Measurements from ENCODE around the gene OR6C75.
"Not testable (repeated sequence)": the region's sequence is repeated elsewhere in the genome, so short reads cannot be mapped to it uniquely, and the experiment has no call there.

The OR6C75 gene

DNA sequence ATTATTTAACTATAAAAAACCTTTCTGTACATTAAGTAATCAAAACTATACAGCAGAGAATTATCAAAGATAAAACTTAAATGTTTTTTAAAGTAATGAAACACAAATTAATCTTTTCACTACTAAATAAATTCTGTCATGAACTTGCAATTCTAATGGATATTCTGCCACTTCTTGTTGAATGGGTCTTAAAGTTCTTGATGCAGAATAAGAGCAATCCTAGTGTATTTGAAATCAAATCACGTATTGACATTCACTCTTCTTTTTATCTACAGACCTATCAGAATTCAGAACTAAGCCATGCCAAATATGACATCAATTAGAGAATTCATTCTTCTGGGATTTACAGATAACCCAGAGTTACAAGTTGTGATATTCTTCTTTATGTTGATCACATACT lies 37.5 kb downstream of the OR6C75 start, which contains the start of gene OR6C65:
TSS of gene OR6C65 (plus strand) at position 301 of the 400 bp plus-strand sequence. CDS start at position 301, 0 bp downstream.
- Histone ChIP-seq H3K27ac (ENCODE audit: low read length) (no peak within 1 kb of the TSS), H3K27me3 (ENCODE audit: control insufficient read depth, insufficient read depth, low read length) (no peaks in the 10 kb centered on the region), H3K9ac (ENCODE audit: low read length) (no peak within 1 kb of the TSS), H3K4me3 (ENCODE audit: low read length) (no peak within 1 kb of the TSS), H3K36me3 (ENCODE audit: control insufficient read depth, low read depth, low read length) (no peaks in the 10 kb centered on the region), H3K4me1 (ENCODE audit: control insufficient read depth, low read depth, low read length) (no peaks in the 10 kb centered on the region), H3K9me3 (ENCODE audit: control insufficient read depth, low read depth, low read length) (no peaks in the 10 kb centered on the region)

DNA sequence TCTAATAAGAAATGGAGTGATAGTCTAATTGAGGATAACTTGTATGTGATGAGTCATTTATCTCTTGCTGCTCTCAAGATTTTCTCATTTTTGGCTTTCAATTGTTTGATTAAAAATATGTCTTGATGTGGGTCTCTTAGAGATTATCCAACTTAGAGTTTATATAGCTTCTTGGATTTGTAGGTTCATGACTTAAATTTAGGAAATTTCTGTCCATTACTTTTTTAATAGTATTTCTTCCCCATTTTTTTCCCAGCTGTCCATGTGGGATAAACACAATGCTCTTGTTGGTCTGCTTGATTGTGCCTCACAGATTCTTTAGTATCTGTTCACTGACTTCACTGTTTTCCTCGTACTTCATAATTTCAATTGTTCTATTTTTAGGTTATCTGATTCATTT lies 45.1 kb downstream of the OR6C75 start:
- Histone ChIP-seq H3K4me1 (ENCODE audit: control insufficient read depth, low read depth, low read length) (no peaks in the 10 kb centered on the region), H3K9me3 (ENCODE audit: control insufficient read depth, low read depth, low read length) (no peaks in the 10 kb centered on the region), H3K9ac (ENCODE audit: low read length) (no peak overlapping the region), H3K27ac (ENCODE audit: low read length) (no peak overlapping the region), H3K27me3 (ENCODE audit: control insufficient read depth, insufficient read depth, low read length) (no peaks in the 10 kb centered on the region), H3K4me3 (ENCODE audit: low read length) (no peak overlapping the region), H3K36me3 (ENCODE audit: control insufficient read depth, low read depth, low read length) (no peaks in the 10 kb centered on the region)

DNA sequence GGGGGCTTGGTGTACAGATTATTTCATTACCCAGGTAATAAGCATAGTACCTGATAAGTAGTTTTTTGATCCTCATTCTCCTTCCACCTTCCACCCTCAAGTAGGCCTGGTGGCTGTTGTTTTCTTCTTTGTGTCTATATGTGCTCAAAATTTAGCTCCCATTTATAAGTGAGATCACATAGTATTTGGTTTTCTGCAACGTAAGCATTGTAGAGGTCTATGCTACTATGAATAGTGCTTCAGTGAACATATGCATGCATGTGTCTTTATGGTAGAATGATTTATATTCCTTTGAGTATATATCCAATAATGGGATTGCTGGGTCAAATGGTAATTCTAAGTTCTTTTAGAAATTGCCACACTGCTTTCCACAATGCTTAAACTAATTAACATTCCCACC lies 46.4 kb downstream of the OR6C75 start:
- H3K36me3 ChIP-seq (ENCODE audit: control insufficient read depth, low read depth, low read length); H3K9ac ChIP-seq (ENCODE audit: low read length); H3K4me1 ChIP-seq (ENCODE audit: control insufficient read depth, low read depth, low read length); H3K27me3 ChIP-seq (ENCODE audit: control insufficient read depth, insufficient read depth, low read length); H3K27ac ChIP-seq (ENCODE audit: low read length); H3K9me3 ChIP-seq (ENCODE audit: control insufficient read depth, low read depth, low read length); H3K4me3 ChIP-seq (ENCODE audit: low read length): not testable (repeated sequence)

DNA sequence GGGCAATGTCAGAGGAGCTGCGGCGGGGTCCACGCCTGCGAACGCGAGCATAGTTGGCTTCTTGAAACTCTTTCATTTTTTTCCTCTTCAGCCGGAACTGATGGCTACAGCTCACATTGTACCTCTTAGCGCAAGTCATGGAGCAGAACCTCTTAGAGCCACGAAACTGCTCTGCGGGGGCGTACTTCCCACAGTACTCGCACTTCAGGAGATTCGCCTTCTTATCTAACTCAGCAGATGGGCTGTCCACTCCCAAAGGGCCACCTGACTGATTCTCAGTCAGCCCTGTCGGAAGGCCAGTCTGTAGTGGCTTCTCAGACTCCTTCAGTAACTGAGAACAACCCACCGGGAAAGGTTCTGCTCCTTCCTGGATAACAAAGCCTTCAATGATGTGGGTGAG lies 49.4 kb downstream of the OR6C75 start:
- H3K27ac ChIP-seq (ENCODE audit: low read length); H3K9ac ChIP-seq (ENCODE audit: low read length); H3K36me3 ChIP-seq (ENCODE audit: control insufficient read depth, low read depth, low read length); H3K4me3 ChIP-seq (ENCODE audit: low read length); H3K27me3 ChIP-seq (ENCODE audit: control insufficient read depth, insufficient read depth, low read length); H3K4me1 ChIP-seq (ENCODE audit: control insufficient read depth, low read depth, low read length); H3K9me3 ChIP-seq (ENCODE audit: control insufficient read depth, low read depth, low read length): not testable (repeated sequence)

DNA sequence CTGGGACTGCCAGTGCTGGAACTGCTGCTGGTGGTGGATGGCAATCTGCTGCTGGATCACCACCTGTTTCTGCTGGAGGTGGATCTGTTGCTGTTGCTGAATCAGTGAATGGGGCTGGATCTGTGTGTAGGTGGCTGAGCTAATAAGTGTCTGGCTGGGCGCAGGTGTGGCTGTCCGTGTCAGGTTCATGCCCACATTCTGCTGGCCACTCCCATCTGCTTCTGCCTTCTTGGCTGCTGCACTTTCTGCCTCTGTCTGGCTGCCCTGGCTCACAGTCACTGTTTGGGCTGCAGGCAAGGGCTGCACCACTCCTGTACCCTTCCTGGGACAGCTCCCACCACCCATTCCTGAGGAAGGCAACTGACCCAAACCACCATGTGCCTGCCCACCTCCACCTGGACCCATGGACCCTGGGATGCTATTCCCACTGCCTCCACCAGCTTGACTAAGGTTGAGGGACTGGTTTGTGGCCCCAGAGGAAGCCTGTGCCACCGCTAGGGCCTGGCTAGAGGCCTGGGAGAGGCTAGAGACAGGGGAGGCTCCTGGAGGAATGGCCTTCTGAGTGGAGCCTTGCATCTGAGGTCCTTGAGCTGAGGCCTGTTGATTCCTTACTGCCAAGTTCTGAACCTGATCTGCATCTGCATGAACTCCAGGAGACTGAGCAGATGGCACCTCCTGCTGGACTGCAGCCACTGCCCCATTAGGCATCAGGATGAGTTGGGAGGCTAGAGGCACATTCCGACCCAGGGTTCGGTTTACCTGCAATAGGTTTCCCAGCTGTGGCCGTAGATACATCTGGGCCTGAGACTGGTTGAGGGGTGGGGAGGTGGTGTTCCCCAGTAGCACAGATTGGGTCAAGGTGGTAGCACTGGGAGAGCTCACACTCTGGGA lies 51.0 kb downstream of the OR6C75 start:
- not testable (repeated sequence) for H3K9me3 ChIP-seq (ENCODE audit: control insufficient read depth, low read depth, low read length); H3K4me3 ChIP-seq (ENCODE audit: low read length); H3K9ac ChIP-seq (ENCODE audit: low read length); H3K27ac ChIP-seq (ENCODE audit: low read length); H3K36me3 ChIP-seq (ENCODE audit: control insufficient read depth, low read depth, low read length); H3K4me1 ChIP-seq (ENCODE audit: control insufficient read depth, low read depth, low read length); H3K27me3 ChIP-seq (ENCODE audit: control insufficient read depth, insufficient read depth, low read length)

DNA sequence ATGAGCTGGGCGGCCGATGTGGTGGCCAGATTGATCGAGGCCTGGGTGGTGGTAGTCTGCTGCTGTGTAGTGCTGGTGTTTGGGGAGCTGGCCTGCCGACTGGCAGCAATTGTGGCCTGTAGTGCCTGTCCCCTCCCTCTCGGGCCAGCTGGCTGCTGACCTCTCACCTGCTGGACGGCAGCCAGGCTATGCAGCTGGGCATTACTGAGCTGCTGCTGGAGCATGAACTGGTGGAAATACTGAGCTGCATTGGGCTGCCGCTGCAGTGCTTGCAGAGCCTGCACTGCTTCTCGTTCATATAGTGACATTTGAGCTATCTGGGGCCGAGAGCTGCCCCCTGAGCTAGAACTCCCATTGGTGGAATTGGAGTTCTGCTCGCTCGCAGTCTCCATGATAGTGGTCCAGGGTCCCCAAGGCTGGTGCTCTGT lies 51.6 kb downstream of the OR6C75 start:
- H3K4me3 ChIP-seq (ENCODE audit: low read length); H3K27ac ChIP-seq (ENCODE audit: low read length); H3K9ac ChIP-seq (ENCODE audit: low read length); H3K27me3 ChIP-seq (ENCODE audit: control insufficient read depth, insufficient read depth, low read length); H3K4me1 ChIP-seq (ENCODE audit: control insufficient read depth, low read depth, low read length); H3K9me3 ChIP-seq (ENCODE audit: control insufficient read depth, low read depth, low read length); H3K36me3 ChIP-seq (ENCODE audit: control insufficient read depth, low read depth, low read length): not testable (repeated sequence)

DNA sequence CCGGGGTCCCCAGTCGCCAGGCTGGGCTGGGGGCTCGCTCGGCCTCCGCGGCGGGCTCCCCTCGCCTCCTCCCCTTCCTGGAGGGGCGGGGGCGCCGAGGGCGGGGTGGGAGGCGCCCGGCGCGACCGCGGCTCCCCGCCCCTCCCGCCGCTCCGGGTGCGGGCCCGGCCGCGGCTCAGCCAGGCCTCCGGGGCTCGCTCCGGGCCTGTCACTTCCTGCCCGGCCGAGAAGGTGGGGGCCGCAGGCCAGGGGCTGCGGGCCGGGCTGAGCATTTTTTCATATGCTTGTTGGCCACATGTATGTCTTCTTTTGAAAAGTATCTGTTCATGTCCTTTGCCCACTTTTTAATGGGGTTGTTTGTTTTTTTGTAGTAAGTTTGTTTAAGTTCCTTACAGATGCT lies 52.1 kb downstream of the OR6C75 start:
- not testable (repeated sequence) for H3K4me1 ChIP-seq (ENCODE audit: control insufficient read depth, low read depth, low read length); H3K9me3 ChIP-seq (ENCODE audit: control insufficient read depth, low read depth, low read length); H3K9ac ChIP-seq (ENCODE audit: low read length); H3K27me3 ChIP-seq (ENCODE audit: control insufficient read depth, insufficient read depth, low read length); H3K27ac ChIP-seq (ENCODE audit: low read length); H3K4me3 ChIP-seq (ENCODE audit: low read length); H3K36me3 ChIP-seq (ENCODE audit: control insufficient read depth, low read depth, low read length)

DNA sequence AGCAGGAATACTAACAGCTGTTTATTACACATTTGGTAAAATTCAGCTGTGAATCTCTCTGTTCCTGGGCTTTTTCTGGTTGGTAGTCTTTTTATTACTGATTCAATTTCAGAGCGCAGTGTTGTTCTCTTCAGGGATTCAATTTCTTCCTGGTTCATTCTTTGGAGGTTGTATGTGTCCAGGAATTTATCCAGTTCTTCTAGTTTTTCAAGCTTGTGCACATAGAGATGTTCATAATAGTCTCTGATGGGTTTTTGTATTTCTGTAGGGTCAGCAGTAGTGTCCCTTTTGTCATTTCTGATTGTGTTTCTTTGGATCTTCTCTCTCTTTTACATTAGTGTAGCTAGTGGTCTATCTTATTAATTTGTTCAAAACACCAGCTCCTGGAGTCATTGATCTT lies 54.2 kb downstream of the OR6C75 start:
- H3K9me3 ChIP-seq (ENCODE audit: control insufficient read depth, low read depth, low read length): no peaks in the 10 kb centered on the region
- no peaks in the 10 kb centered on the region for H3K4me1 ChIP-seq (ENCODE audit: control insufficient read depth, low read depth, low read length)
- H3K36me3 ChIP-seq (ENCODE audit: control insufficient read depth, low read depth, low read length): no peaks in the 10 kb centered on the region
- no peak overlapping the region for H3K4me3 ChIP-seq (ENCODE audit: low read length)
- no peak overlapping the region for H3K9ac ChIP-seq (ENCODE audit: low read length)
- H3K27me3 ChIP-seq (ENCODE audit: control insufficient read depth, insufficient read depth, low read length): no peaks in the 10 kb centered on the region
- H3K27ac ChIP-seq (ENCODE audit: low read length): no peak overlapping the region
